MCF 10A (cell line): ENCODE measurements around the gene MLXIP. TPM values are rescaled to one million over a fixed set of nuclear protein-coding genes. Genes with fewer than 3 reads are reported as not detected.

ENCODE experiments used
- BruUV-seq: library from RNA; stranded (reverse); fragments of 400-500 nt; replicated peaks from 2 replicates; lab custom pipeline; 2021; lab: Mats Ljungman, UMichigan
- CTCF ChIA-PET: fragments of 300-600 bp; sonication (Branson Sonifier 250); formaldehyde crosslinking; extraction: SDS; loops from one replicate; lab custom pipeline; 2021; ENCODE audit warnings: antibody characterized with exemption, inconsistent platforms; lab: Yijun Ruan, JAX
- POLR2A ChIA-PET: fragments of 300-600, 350-650 bp; sonication (Branson Sonifier 250); formaldehyde crosslinking; extraction: SDS; loops from one replicate; lab custom pipeline; 2020; ENCODE audit warnings: antibody characterized with exemption, inconsistent platforms; lab: Yijun Ruan, JAX
- DNase-seq: peaks from one replicate; pipeline ENCODE4 v3.0.0-alpha.2; 2018; ENCODE audit not compliant: unreplicated experiment
- H3K27ac Mint-ChIP-seq: one replicate; pipeline ENCODE4 v1.8.0; 2022; ENCODE audit warnings: mild to moderate bottlenecking, low read depth, mixed read lengths; ENCODE audit not compliant: unreplicated experiment
- H3K27me3 Mint-ChIP-seq: one replicate; pipeline ENCODE4 v1.8.0; 2022; ENCODE audit warnings: mixed read lengths; ENCODE audit not compliant: insufficient read depth, unreplicated experiment
- H3K36me3 Mint-ChIP-seq: one replicate; pipeline ENCODE4 v1.8.0; 2022; ENCODE audit warnings: mild to moderate bottlenecking, moderate library complexity, mixed read lengths; ENCODE audit not compliant: insufficient read depth, unreplicated experiment
- H3K4me1 Mint-ChIP-seq: one replicate; pipeline ENCODE4 v1.8.0; 2022; ENCODE audit warnings: mixed read lengths; ENCODE audit not compliant: insufficient read depth, unreplicated experiment
- H3K4me3 Mint-ChIP-seq: one replicate; pipeline ENCODE4 v1.8.0; 2022; ENCODE audit warnings: mild to moderate bottlenecking, moderate library complexity, mixed read lengths; ENCODE audit not compliant: unreplicated experiment
- H3K9me3 Mint-ChIP-seq: one replicate; pipeline ENCODE4 v1.8.0; 2022; ENCODE audit warnings: mixed read lengths; ENCODE audit not compliant: unreplicated experiment
- CTCF ChIP-seq: fragments of 200-600 bp; IDR thresholded peaks from one replicate; pipeline ENCODE4 v1.8.0; 2022; ENCODE audit warnings: antibody characterized with exemption, mild to moderate bottlenecking; ENCODE audit not compliant: unreplicated experiment
- intact Hi-C: fragments of 100-400 bp; cut with micrococcal nuclease; formaldehyde crosslinking; loops from 2 replicates; pipeline ENCODE4 v1.14.1; 2022
- total RNA-seq: library from RNA; stranded (reverse); gene quantifications from 2 replicates; pipeline ENCODE4 v1.2.3, GENCODE V29; 2022

The MLXIP gene
- total RNA-seq, 1 experiment from 2014 or later = 35.6 TPM

- intact Hi-C loops = no loop called here
- Mint-ChIP-seq H3K4me1 (no peaks in the 10 kb centered on the region), H3K4me3 (no peak overlapping the region), H3K27ac (no peak overlapping the region), H3K36me3 (peaks cover 42% of the 10 kb centered on the region), H3K27me3 (no peaks in the 10 kb centered on the region), H3K9me3 (no peaks in the 10 kb centered on the region)
- no peak for DNase-seq
- no peak for TF ChIP-seq CTCF
- no TSS peak for BruUV-seq
- POLR2A ChIA-PET = no interaction called here
- CTCF ChIA-PET = interaction anchor here (0.5 kb wide), 1 partner anchor 16 kb away, joined by 4 read pairs; no protein-coding TSS in a partner anchor
These were observed 59.6 kb downstream of the MLXIP start for GRCh38 chr12:122138181-122138580.

GRCh38 chr12:122138616-122139015 is 60.1 kb downstream of the MLXIP start:
- intact Hi-C loops = no loop called here
- CTCF ChIA-PET = interaction anchor here (0.5 kb wide), 1 partner anchor 17 kb away, joined by 4 read pairs; no protein-coding TSS in a partner anchor
- no peaks in the 10 kb centered on the region for H3K9me3 Mint-ChIP-seq
- TF ChIP-seq CTCF = no peak
- H3K36me3 Mint-ChIP-seq = peaks cover 42% of the 10 kb centered on the region
- H3K27me3 Mint-ChIP-seq = no peaks in the 10 kb centered on the region
- H3K4me1 Mint-ChIP-seq = no peaks in the 10 kb centered on the region
- POLR2A ChIA-PET = no interaction called here
- H3K4me3 Mint-ChIP-seq = no peak overlapping the region
- H3K27ac Mint-ChIP-seq = no peak overlapping the region
- DNase-seq = no peak
- no TSS peak for BruUV-seq

GRCh38 chr12:122139266-122139665 is 60.7 kb downstream of the MLXIP start:
- Mint-ChIP-seq H3K36me3 (peaks cover 42% of the 10 kb centered on the region), H3K4me3 (no peak overlapping the region), H3K4me1 (no peaks in the 10 kb centered on the region), H3K27me3 (no peaks in the 10 kb centered on the region), H3K27ac (no peak overlapping the region), H3K9me3 (no peaks in the 10 kb centered on the region)
- no TSS peak for BruUV-seq
- no peak for DNase-seq
- TF ChIP-seq CTCF = no peak
- intact Hi-C loops = no loop called here
- ChIA-PET CTCF (interaction anchor here (1.5 kb wide), 1 partner anchor 16 kb away, joined by 3 read pairs; no protein-coding TSS in a partner anchor), POLR2A (interaction anchor here (1.3 kb wide), 1 partner anchor 8 kb away, joined by 3 read pairs; no protein-coding TSS in a partner anchor)

- H3K9me3 Mint-ChIP-seq = no peaks in the 10 kb centered on the region
- peaks cover 36% of the 10 kb centered on the region for H3K36me3 Mint-ChIP-seq
- no peak overlapping the region for H3K27ac Mint-ChIP-seq
- ChIA-PET CTCF (interaction anchor here (1.5 kb wide), 1 partner anchor 17 kb away, joined by 3 read pairs; no protein-coding TSS in a partner anchor), POLR2A (interaction anchor here (0.8 to 1.3 kb wide), 2 partner anchors 9 to 14 kb away, joined by 3 read pairs; no protein-coding TSS in a partner anchor)
- H3K4me1 Mint-ChIP-seq = no peaks in the 10 kb centered on the region
- BruUV-seq = no TSS peak
- DNase-seq = no peak
- no peaks in the 10 kb centered on the region for H3K27me3 Mint-ChIP-seq
- intact Hi-C loops = no loop called here
- no peak overlapping the region for H3K4me3 Mint-ChIP-seq
- no peak for TF ChIP-seq CTCF
These were observed 61.4 kb downstream of the MLXIP start for GRCh38 chr12:122139941-122140340.
